Measurements from ENCODE around the gene ARHGAP18.

Gene ARHGAP18

DNA sequence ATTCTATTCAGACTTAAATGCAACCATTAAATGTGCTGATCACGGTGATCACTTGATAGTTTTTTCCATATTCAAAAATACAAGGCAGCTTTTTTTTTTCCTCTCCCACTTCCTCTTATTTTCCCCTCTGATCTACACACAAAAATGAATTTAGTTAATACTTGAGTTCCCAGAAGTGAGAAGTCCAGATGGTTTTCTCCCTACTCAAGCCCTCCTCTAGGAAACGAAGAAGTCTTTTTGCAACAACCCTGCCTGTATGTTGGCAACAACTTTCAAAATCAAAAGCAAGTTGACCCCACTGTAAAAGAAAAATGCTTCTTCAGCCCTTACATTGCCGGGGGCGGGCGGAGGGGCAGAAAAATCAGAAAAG lies 24.3 kb downstream of the ARHGAP18 start:
- DNase-seq (ENCODE audit: low read depth): no peak
- TF ChIP-seq, protein P1, sequence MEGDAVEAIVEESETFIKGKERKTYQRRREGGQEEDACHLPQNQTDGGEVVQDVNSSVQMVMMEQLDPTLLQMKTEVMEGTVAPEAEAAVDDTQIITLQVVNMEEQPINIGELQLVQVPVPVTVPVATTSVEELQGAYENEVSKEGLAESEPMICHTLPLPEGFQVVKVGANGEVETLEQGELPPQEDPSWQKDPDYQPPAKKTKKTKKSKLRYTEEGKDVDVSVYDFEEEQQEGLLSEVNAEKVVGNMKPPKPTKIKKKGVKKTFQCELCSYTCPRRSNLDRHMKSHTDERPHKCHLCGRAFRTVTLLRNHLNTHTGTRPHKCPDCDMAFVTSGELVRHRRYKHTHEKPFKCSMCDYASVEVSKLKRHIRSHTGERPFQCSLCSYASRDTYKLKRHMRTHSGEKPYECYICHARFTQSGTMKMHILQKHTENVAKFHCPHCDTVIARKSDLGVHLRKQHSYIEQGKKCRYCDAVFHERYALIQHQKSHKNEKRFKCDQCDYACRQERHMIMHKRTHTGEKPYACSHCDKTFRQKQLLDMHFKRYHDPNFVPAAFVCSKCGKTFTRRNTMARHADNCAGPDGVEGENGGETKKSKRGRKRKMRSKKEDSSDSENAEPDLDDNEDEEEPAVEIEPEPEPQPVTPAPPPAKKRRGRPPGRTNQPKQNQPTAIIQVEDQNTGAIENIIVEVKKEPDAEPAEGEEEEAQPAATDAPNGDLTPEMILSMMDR (IDR thresholded peaks at IDR 0.05; ENCODE audit: insufficient read depth, low read depth, low read length, missing control alignments): no peak
- no peak overlapping the region for H3K4me3 ChIP-seq (ENCODE audit: low read length)

- TF ChIP-seq, protein P1 (IDR thresholded peaks at IDR 0.05; ENCODE audit: insufficient read depth, low read depth, low read length, missing control alignments): no peak
- DNase-seq (ENCODE audit: low read depth): no peak
- H3K4me3 ChIP-seq (ENCODE audit: low read length): no peak overlapping the region
These were observed 24.9 kb downstream of the ARHGAP18 start for GRCh38 chr6:129684903-129685661.

GRCh38 chr6:129684323-129684884 lies 25.6 kb downstream of the ARHGAP18 start:
- TF ChIP-seq, protein P1 (IDR thresholded peaks at IDR 0.05; ENCODE audit: insufficient read depth, low read depth, low read length, missing control alignments): no peak
- no peak for DNase-seq (ENCODE audit: low read depth)
- H3K4me3 ChIP-seq (ENCODE audit: low read length): no peak overlapping the region

- TF ChIP-seq, protein P1 (IDR thresholded peaks at IDR 0.05; ENCODE audit: insufficient read depth, low read depth, low read length, missing control alignments): no peak
- H3K4me3 ChIP-seq (ENCODE audit: low read length): no peak overlapping the region
- peak; percentile 96 for DNase-seq (ENCODE audit: low read depth)
These were observed 26.2 kb downstream of the ARHGAP18 start for GRCh38 chr6:129683601-129684322.

- no peak overlapping the region for H3K4me3 ChIP-seq (ENCODE audit: low read length)
- TF ChIP-seq, protein P1 (IDR thresholded peaks at IDR 0.05; ENCODE audit: insufficient read depth, low read depth, low read length, missing control alignments): no peak
- no peak for DNase-seq (ENCODE audit: low read depth)
These were observed 28.1 kb downstream of the ARHGAP18 start for GRCh38 chr6:129681913-129682205.

DNA sequence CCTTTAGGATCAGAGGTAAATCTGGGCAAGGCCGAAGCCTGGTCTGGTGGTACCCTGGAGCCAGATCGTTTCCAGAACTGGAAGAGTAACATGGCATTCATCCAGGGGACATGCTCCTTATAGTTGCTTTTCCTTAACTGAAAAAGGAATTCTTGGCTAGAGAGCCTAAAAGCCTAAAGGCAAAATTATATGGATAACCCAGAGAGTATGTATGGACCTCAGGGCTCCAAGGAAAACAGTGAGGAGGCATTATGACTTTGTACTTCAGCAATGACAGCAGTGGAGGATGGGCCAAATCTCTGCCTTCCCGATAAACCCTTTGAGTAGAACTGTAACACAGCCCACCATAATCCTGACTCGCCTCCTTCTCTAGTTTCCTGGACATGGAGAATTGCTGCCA lies 29.3 kb downstream of the ARHGAP18 start:
- no peak overlapping the region for H3K4me3 ChIP-seq (ENCODE audit: low read length)
- no peak for DNase-seq (ENCODE audit: low read depth)
- TF ChIP-seq, protein P1 (IDR thresholded peaks at IDR 0.05; ENCODE audit: insufficient read depth, low read depth, low read length, missing control alignments): no peak

Measured in epithelial cell of esophagus (primary cell).